SU-DHL-6 (cell line): ENCODE measurements around the gene SERPINB8.

Source experiments
- H2AFZ ChIP-seq: fragments of 200-600 bp; sonication (generic); 2 replicates; pipeline ENCODE4 v1.6.1; 2014; ENCODE audit warnings: low read depth, mild to moderate bottlenecking, moderate library complexity, mixed read lengths, antibody characterized with exemption, low read length; ENCODE audit not compliant: severe bottlenecking
- H3F3A ChIP-seq: fragments of 200-600 bp; shearing (Covaris generic); 2 replicates; pipeline ENCODE4 v1.6.0; 2016; ENCODE audit warnings: antibody characterized with exemption, mild to moderate bottlenecking; ENCODE audit not compliant: insufficient read depth
- H3K27ac ChIP-seq: fragments of 200-600 bp; sonication (generic); 2 replicates; pipeline ENCODE4 v1.5.1; 2016; ENCODE audit warnings: low read depth, mild to moderate bottlenecking, low read length, moderate library complexity, mixed read lengths
- H3K27me3 ChIP-seq: fragments of 200-600 bp; sonication (generic), shearing (Covaris generic); 2 replicates; pipeline ENCODE4 v1.6.0; 2014; ENCODE audit warnings: mild to moderate bottlenecking, low read length
- H3K36me3 ChIP-seq: fragments of 200-600 bp; sonication (generic); 2 replicates; pipeline ENCODE4 v1.6.1; 2014; ENCODE audit warnings: mild to moderate bottlenecking, low read length, mixed read lengths
- H3K4me2 ChIP-seq: fragments of 300-600, 200-600 bp; shearing (Covaris generic), sonication (generic); 2 replicates; pipeline ENCODE4 v1.6.0; 2014; ENCODE audit warnings: low read length, low read depth, mild to moderate bottlenecking; ENCODE audit not compliant: poor library complexity, severe bottlenecking
- H3K4me3 ChIP-seq: fragments of 200-600 bp; sonication (generic); 2 replicates; pipeline ENCODE4 v1.5.1; 2014; ENCODE audit warnings: antibody characterized with exemption, low read length, mild to moderate bottlenecking, mixed read lengths; ENCODE audit not compliant: insufficient read depth, poor library complexity, severe bottlenecking
- H3K79me2 ChIP-seq: fragments of 200-600 bp; sonication (generic); 2 replicates; pipeline ENCODE4 v1.6.1; 2014; ENCODE audit warnings: mild to moderate bottlenecking, low read length, moderate library complexity; ENCODE audit not compliant: insufficient read depth
- H3K9ac ChIP-seq: fragments of 200-600 bp; sonication (generic); 2 replicates; pipeline ENCODE4 v1.7.0; 2014; ENCODE audit warnings: mild to moderate bottlenecking, low read length
- H3K9me2 ChIP-seq: fragments of 200-600 bp; sonication (generic); replicated peaks from 2 replicates; pipeline ENCODE4 v1.6.1; 2014; ENCODE audit warnings: low read length; ENCODE audit not compliant: insufficient read depth
- H3K9me3 ChIP-seq: fragments of 200-600 bp; sonication (generic); 2 replicates; pipeline ENCODE4 v1.6.1; 2014; ENCODE audit warnings: low read length, mixed read lengths; ENCODE audit not compliant: insufficient read depth
- H4K20me1 ChIP-seq: fragments of 200-600 bp; sonication (generic); 2 replicates; pipeline ENCODE4 v1.6.1; 2014; ENCODE audit warnings: low read depth, mild to moderate bottlenecking, antibody characterized with exemption, low read length, moderate library complexity, mixed read lengths
- CTCF ChIP-seq: fragments of 200-600 bp; sonication (generic); IDR thresholded peaks from one replicate; pipeline ENCODE4 v1.5.1; 2017; ENCODE audit warnings: antibody characterized with exemption, mild to moderate bottlenecking, low read length, moderate library complexity; ENCODE audit not compliant: insufficient read depth, poor library complexity, severe bottlenecking
- EZH2phosphoT487 ChIP-seq: fragments of 200-600 bp; sonication (generic), shearing (Covaris generic); conservative IDR thresholded peaks from 2 replicates; pipeline ENCODE4 v1.6.1; 2018; ENCODE audit warnings: mild to moderate bottlenecking, antibody characterized with exemption, low read length, moderate library complexity, mixed read lengths

Gene SERPINB8

GRCh38 chr18:63999871-64000270 is 30.0 kb downstream of the SERPINB8 start:
- H3K9me3 ChIP-seq: peaks cover 12% of the 10 kb centered on the region; the same call in 1 of the 2 replicates
- 0 out of 2 replicates have a peak, but pooled peaks cover 3% of the 10 kb centered on the region for H3K27me3 ChIP-seq
- H3K36me3 ChIP-seq: no peaks in the 10 kb centered on the region
- H4K20me1 ChIP-seq: no peaks in the 10 kb centered on the region
- H3K27ac ChIP-seq: no peak overlapping the region
- H3K9ac ChIP-seq: no peak overlapping the region
- H3K4me2 ChIP-seq: no peak overlapping the region
- H3F3A ChIP-seq: no peaks in the 10 kb centered on the region
- TF ChIP-seq EZH2phosphoT487: no peak
- TF ChIP-seq CTCF: no peak
- H2AFZ ChIP-seq: no peak overlapping the region
- H3K9me2 ChIP-seq: no peaks in the 10 kb centered on the region
- no peaks in the 10 kb centered on the region for H3K79me2 ChIP-seq
- no peak overlapping the region for H3K4me3 ChIP-seq

DNA sequence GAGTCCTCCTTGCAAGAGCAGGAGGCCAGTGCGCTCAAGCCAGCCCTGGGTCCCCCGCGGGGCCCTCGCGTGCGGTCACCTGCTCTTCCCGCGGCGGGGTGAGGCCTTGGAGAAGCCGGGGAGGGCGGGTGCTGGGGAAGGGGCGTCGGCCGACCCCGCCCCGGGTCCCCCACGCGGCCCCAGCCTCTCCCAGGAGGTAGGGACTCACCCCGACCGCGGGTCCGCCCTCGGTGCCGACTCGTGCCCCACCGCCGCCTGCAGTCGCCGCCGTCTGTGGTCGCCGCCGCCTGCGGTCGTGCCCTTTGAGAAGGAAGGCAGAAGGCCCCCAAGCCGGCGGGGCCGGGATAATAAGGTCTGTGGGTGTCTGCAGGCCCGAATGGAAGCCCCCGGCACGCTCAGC is 32.7 kb downstream of the SERPINB8 start:
- Histone ChIP-seq H4K20me1 (no peaks in the 10 kb centered on the region), H3K9ac (no peak overlapping the region), H3K9me2 (no peaks in the 10 kb centered on the region), H3K4me2 (no peak overlapping the region), H3K79me2 (no peaks in the 10 kb centered on the region), H3K4me3 (no peak overlapping the region), H3F3A (no peaks in the 10 kb centered on the region), H3K27ac (no peak overlapping the region), H3K36me3 (no peaks in the 10 kb centered on the region), H3K27me3 (0 out of 2 replicates have a peak, but pooled peaks cover 3% of the 10 kb centered on the region), H2AFZ (no peak overlapping the region), H3K9me3 (no peaks in the 10 kb centered on the region)
- TF ChIP-seq EZH2phosphoT487 (no peak), CTCF (no peak)

DNA sequence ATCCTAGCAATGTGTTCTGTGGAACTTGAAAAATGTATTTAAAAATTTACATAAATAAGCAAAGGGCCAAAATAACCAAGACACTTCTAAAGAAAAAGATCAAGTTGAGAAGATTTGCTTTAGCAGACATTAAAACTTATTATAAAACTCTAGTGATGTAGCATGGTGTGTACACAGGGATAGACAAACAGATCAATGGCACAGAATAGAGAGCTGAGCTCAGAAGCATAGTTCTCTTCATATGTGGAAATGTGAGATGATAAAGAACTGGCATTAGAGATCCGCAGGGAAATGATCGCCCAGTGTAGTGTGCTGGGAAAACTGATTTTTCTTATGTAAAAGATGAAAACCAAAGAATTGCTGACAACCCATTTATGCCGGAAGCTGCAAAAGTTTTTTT is 39.4 kb downstream of the SERPINB8 start:
- H3K9ac ChIP-seq: no peak overlapping the region
- H4K20me1 ChIP-seq: no peaks in the 10 kb centered on the region; the same call in 1 of the 2 replicates

More for the DNA sequence above, 39.4 kb downstream of the SERPINB8 start:
- Histone ChIP-seq H3K4me3 (no peak overlapping the region), H3K4me2 (no peak overlapping the region), H3K27me3 (no peaks in the 10 kb centered on the region), H2AFZ (no peak overlapping the region), H3K9me3 (no peaks in the 10 kb centered on the region), H3K36me3 (no peaks in the 10 kb centered on the region), H3F3A (no peaks in the 10 kb centered on the region), H3K9me2 (no peaks in the 10 kb centered on the region), H3K27ac (no peak overlapping the region), H3K79me2 (no peaks in the 10 kb centered on the region)
- TF ChIP-seq CTCF (no peak), EZH2phosphoT487 (no peak)
